NOMO-1 treated with dmso at 0.1 percent for 144 hours (cell line): ENCODE results near the gene MAGI1.
"Not testable (repeated sequence)": the region's sequence is repeated elsewhere in the genome, so short reads cannot be mapped to it uniquely, and the experiment has no call there.

ENCODE experiments used
- DNase-seq: peaks from one replicate; lab custom pipeline; 2025; ENCODE audit not compliant: unreplicated experiment; lab: John Stamatoyannopoulos, UW

Gene MAGI1

DNA sequence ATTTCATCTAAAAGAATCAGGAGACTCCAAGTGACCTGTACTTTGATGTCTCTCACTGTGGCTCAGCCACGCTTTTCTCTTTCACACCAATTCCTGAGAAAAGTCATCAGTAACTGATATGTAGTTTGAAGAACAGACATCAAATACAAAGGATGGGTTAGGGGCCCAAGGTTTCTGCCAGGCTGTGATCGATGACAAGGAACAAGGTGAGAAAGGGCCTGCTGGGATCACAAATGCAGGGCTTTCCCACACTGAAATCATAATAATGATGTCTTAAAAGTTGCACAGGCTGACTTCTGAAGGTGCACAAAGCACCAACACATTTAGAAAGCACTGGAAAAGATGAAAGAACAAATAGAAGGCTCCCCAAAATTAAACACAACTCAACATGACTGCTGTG, 396.9 kb downstream of the MAGI1 start:
- no peak for DNase-seq

DNA sequence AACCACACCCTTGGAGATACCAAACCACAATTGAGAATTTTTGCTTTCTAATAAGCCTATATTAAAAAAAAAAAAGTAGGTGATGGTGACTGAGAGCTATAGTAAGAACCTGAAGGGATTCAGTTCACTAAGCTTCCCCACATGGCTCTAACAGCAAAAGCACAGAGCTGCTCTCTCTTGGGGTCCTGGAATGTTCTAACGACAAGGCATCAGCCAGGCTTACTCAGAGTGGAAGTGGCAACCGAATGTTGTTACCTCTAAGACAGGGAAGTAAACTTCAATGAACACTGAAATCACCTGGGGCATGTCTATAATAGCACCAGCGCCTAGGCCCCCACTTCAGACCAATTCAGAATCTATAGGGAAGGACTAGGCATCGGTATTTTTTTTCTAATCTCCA, 397.7 kb downstream of the MAGI1 start:
- DNase-seq, result no peak

DNA sequence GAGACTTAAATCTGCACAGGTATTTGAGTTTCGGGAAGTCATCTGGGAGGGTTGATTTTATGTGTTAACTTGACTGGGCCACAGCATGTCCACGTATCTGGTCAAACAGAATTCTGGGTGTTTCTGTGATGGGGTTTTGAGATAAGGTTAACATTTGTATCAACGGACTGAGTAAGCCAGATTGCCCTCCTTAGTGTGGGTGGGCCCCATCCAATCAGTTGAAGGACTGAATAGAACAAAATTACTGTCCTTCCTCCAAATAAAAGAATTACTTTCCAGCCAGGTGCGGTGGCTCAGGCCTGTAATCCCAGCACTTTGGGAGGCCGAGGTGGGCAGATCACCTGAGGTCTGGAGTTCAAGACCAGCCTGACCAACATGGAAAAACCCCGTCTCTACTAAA, 399.3 kb downstream of the MAGI1 start:
- no peak for DNase-seq

GRCh38 chr3:65638301-65638700, 400.4 kb downstream of the MAGI1 start:
- no peak for DNase-seq

DNA sequence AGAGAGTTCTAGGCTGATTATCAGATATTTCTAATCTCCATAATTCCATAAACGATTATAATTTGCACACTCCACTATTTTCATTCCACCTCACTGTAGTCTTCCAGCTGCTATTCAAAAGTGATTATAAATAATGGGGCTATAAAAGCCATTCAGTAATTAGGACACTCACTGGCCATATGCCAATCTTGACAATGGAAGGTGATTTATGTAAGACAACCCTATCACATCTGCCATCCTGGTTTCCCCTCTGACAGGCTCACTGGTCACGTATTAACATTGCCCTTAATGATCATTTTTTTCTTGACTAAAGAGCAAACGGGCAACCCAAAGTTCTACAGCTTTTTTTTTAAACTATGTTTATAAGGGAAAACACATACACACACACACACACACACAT, 402.4 kb downstream of the MAGI1 start:
- no peak for DNase-seq

GRCh38 chr3:65635657-65636056, 403.1 kb downstream of the MAGI1 start:
- no peak for DNase-seq

DNA sequence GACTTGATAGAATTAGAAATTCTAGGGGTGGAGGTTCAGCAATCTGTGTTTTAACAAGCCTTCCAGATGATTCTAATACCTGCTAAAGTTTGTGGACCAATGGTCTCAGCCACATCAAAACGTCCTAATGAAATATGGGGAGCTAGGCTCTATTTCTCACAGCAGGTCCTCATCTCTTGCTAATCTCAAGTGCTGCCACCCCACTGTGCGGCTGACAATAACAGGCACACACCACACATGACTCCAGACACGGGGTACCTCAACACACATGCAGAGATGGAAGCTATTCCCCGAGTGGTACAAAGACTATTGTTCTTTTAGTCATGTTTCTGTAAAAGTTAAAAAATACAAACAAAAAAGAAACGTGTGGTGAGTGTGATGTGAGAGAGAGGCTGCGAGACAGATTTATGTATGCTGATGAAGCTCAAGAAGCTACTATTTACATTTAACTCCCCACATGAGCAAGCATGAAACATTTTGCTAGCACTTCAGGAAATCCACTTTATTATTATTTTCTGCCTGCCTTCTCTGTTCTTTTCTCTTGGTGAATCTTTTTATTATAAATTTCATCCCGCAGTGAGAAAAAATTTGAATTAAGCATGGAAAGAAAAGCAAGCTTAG, 405.6 kb downstream of the MAGI1 start:
- DNase-seq, result no peak

GRCh38 chr3:65632414-65632813, 406.3 kb downstream of the MAGI1 start:
- no peak for DNase-seq

DNA sequence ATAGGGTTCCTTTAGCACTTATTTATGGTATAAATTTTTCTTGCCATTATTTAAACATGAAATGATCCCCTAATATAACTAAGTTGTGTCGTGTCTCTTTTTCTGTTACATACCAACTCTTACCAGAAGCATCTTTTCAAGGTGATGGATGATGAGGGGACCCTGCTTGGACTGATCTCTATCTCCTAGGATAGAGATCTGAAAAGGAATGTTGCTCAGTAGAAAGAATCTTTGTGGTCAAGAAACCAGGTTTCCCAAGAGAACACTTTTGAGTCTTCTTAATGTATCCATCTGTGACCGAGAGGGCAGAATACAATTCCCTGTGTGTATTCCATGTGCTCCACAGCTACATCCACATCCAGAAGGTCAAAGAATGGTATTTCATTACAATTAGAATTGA, 409.7 kb downstream of the MAGI1 start:
- no peak for DNase-seq

DNA sequence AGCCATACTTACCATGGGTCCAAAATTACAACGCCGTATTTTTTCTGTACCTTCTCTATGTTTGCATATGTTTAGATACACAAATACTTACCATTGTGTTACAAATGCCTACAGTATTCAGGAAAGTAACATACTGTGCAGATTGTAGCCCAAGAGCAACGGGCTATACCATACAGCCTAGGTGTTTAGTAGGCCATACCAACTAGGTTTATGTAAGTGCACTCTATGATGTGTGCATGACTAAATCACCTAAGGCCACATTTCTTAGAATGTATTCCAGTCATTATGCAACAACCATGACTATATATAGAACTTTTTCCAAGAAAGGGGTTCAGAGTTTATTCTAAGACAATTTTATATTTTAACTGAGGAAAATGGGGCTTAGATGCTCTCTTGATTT, 411.7 kb downstream of the MAGI1 start:
- DNase-seq, result no peak

- DNase-seq, result no peak
Measured at GRCh38 chr3:65625305-65625704, 413.4 kb downstream of the MAGI1 start.

DNA sequence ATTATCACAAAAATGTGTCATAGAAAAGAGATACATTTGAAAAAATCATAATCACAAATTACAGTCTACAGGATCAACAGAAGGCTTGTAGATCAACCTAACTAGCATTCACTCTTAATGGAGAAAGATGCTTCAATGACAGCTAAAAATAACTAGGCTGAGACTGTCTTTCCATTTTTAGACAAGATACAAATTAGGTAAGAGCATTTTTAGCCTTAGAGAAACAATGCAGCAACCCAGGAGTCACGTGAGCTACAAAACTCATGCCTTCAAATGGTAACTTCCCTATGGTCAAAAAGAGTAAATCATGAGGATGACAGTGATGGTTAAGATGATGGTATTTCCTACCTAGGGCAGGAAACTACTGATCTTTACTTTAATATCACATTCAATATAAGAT, 415.4 kb downstream of the MAGI1 start:
- no peak for DNase-seq

DNA sequence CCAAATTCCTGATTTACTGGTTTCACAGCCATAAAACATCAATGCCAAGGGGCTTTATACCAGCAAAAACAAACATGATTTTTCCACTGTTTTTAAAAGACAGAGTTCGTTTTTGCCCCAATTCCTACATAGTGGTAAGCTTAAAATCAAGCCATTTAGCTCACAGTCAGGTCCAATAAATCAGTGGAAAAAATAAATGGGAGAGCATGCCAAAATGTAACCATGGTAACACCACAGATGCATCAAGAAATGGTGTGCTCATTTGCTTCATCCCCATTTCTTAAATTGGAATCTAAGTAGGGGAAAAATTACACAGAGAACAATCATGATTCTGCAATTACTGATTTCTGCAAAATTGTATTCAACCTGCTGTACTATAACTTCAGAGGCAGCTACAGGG, 418.8 kb downstream of the MAGI1 start:
- no peak for DNase-seq

- DNase-seq, result no peak
Measured at GRCh38 chr3:65619451-65619881, 419.3 kb downstream of the MAGI1 start.

- DNase-seq, result no peak
Measured at GRCh38 chr3:65618599-65618998, 420.1 kb downstream of the MAGI1 start.

DNA sequence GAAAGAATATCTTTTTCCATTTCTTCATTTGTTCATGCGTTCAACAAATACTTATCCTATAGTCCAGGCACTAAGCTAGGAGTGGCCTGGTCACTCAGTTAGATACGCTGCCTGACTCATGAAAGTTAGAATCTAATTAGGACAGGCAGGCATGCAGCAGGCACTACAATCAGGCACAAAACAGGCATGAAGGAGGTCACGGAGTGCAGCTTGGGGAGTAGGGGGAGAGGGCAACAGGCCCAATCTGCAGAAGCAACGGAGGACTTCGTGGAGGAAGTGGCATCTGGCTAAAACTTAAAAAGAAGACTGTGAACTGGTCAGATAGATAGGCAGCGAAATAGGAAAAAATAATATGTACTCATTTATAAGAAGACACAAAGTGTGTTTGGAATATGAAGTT, 420.9 kb downstream of the MAGI1 start:
- no peak for DNase-seq

DNA sequence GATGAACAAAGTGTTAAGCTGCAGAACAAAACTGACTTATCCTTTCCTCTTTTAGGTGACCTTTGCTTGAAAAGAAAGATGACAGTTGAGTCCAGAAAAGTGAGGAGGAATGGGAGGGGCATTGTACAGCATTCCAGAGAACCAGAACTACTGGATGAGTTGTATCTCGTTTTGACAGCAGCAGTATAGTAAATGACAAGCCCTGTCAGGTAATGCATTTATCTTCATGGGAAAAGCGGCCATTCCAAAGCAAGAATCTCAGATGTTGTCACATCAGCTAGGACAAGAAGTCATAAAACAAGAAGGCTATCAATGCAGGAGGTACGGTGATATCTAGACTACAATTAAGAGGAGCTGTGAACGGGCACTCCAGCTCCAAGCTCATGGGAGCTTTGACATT, 421.5 kb downstream of the MAGI1 start:
- no peak for DNase-seq

- no peak for DNase-seq
Measured at GRCh38 chr3:65616563-65616962, 422.2 kb downstream of the MAGI1 start.

GRCh38 chr3:65615329-65615728, 423.4 kb downstream of the MAGI1 start:
- no peak for DNase-seq

GRCh38 chr3:65614585-65614984, 424.1 kb downstream of the MAGI1 start:
- DNase-seq, result no peak

DNA sequence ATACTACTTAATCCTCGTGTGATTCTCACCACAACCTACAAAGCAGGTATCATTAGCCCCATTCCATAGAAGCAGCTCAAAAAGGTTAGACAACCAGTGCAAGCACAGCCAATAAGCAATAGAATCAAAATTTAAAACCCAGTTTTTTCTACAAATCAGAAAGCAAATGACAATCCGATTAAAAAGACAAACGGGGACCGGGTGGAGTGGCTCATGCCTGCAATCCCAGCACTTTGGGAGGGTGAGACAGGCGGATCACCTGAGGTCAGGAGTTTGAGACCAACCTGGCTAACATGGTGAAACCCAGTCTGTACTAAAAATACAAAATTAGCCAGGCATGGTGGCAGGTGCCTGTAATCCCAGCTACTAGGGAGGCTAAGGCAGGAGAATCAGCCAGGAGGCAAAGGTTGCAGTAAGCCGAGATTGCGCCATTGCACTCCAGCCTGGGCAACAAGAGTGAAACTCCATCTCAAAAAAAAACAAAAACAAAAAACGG, 430.7 kb downstream of the MAGI1 start:
- not testable (repeated sequence) for DNase-seq

GRCh38 chr3:65607101-65607500, 431.6 kb downstream of the MAGI1 start:
- DNase-seq, result no peak

- no peak for DNase-seq
Measured at GRCh38 chr3:65605876-65606432, 432.8 kb downstream of the MAGI1 start.
